GM19328 (cell line): ENCODE results near the gene DNMBP.
"Not testable (repeated sequence)": the region's sequence is repeated elsewhere in the genome, so short reads cannot be mapped to it uniquely, and the experiment has no call there.

ENCODE experiments used
- ATAC-seq: cut with Tn5 transposase; IDR thresholded peaks from one replicate; pipeline ENCODE4 v1.9.1; 2021; ENCODE audit warnings: mild to moderate bottlenecking, moderate library complexity; ENCODE audit not compliant: unreplicated experiment

The DNMBP gene

GRCh38 chr10:99840859-99841258 lies 168.9 kb downstream of the DNMBP start:
- ATAC-seq, result not testable (repeated sequence)

DNA sequence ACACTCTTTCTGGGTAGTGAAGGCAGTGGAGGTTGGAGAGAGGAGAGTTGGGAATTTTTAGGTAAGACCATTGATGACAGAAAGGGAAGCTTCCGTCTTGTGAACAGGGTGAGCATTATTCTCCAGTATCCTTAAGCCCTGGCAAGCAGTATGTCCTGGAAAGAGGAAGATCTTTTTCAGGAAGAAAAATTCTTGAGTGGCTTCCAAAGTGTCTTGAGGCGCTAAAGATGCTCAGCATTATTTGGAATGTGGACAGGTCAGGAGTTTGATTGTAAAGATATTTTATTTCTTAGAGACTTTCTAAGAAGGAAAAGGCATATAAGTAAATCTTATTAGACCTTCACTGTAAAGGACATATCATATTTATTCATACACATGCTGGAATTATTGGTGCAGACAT lies 173.0 kb downstream of the DNMBP start:
- ATAC-seq, result no peak

- ATAC-seq, result no peak
These were observed 173.8 kb downstream of the DNMBP start for GRCh38 chr10:99835947-99836346.

DNA sequence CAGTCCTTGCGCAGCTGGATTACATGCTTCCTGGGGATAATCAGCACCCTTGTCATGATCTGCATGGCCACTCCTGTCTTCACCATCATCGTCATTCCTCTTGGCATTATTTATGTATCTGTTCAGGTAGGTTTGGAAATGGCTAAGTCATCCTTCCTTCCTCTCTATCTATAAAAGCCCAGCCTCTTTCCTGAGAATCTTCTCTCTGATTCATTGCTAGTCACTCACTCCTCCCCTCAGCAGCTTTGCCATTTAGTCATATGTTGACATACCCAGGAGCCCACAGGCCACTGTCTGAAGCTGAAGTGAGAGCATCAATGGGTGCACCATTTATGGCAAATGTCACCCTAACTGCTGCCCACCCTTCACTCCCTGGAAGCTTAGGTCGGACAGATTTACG lies 175.3 kb downstream of the DNMBP start:
- ATAC-seq, result no peak

DNA sequence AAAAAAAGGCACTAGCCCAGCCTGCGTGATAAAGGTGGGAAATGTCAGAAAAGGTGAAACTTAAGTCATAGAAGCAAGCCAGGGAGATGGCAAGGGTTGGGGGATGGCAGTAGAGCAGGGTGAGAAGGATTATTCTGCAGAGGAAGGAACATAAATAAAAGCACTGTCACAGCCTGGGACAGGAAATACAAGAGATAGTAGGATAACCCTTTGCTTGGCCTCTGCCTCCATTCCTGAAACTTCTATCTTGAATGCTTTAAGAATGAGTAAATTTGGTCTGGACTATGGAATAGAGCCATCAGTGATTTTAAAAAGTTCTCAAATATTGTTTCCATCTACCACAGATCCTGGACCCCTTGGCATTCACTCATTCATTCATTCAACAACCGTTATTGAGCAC lies 177.3 kb downstream of the DNMBP start:
- ATAC-seq, result no peak

DNA sequence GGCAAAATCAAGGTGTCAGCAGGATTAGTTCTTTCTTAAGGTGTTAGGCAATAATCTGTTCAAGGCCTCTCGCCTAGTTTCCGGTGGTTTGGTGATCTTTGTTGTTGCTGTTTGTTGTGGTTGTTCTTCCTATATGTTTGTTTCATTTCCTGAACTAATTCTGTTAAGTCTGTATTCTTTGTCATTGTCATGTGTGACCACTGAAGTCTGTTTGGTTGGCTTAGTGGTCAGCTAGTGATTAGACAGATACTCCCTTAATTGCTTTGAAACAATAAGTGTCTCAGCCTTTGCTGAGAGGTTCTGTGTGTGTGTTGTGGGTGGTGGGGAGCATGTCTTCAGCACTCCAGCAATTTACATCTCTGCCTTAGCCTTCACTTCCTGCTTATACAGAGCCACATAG lies 181.3 kb downstream of the DNMBP start:
- ATAC-seq, result no peak

DNA sequence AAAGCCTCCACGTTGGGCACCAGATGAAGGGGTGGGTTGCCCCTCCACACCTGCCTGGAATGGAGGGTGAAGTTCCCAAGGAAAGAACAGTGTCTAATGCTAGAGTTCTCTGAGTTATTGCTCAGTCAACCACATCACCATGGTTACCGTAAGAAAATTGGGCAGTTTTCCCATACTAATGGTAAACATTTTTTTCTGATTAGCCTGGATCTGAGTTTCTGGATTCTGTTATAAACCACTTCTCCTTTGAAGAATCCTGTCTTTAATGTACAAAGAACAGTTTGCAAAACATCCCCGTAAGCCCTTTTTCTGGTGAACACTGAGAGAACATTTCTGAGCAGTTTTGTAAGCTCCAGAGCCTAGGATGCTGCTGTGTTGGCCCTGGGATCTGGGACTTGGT lies 181.8 kb downstream of the DNMBP start:
- no peak for ATAC-seq
